Kidney glomerular epithelial cell (primary cell): ENCODE results near the gene FKBP6.
A peak's percentile ranks its signal among the peaks of the same experiment; 100 is the strongest.
"Not testable (repeated sequence)": the region's sequence is repeated elsewhere in the genome, so short reads cannot be mapped to it uniquely, and the experiment has no call there.

Source experiments
- DNase-seq: peaks from one replicate; lab custom pipeline; 2025; lab: John Stamatoyannopoulos, UW

FKBP6 gene

GRCh38 chr7:73327922-73328321 is at the start of gene FKBP6, which contains the start of gene TRIM50:
Gene FKBP6 (plus strand): TSS chr7:73328161. CDS start chr7:73328429, 268 bp downstream.
Gene TRIM50 (minus strand): TSS chr7:73328082. CDS start chr7:73324787, 3,295 bp downstream.
- DNase-seq = not testable (repeated sequence)

- not testable (repeated sequence) for DNase-seq
Measured at GRCh38 chr7:73297235-73297634, 30.7 kb upstream of the FKBP6 start.

- DNase-seq = not testable (repeated sequence)
Measured at GRCh38 chr7:73297706-73298105, 30.3 kb upstream of the FKBP6 start.

GRCh38 chr7:73299812-73300211 is 28.1 kb upstream of the FKBP6 start:
- not testable (repeated sequence) for DNase-seq

- DNase-seq = not testable (repeated sequence)
Measured at GRCh38 chr7:73301108-73301507, 26.9 kb upstream of the FKBP6 start.

GRCh38 chr7:73302846-73303245 is 25.1 kb upstream of the FKBP6 start:
- DNase-seq = not testable (repeated sequence)

GRCh38 chr7:73303546-73303945 is 24.4 kb upstream of the FKBP6 start:
- DNase-seq = no peak

GRCh38 chr7:73304071-73304470 is 23.9 kb upstream of the FKBP6 start:
- no peak for DNase-seq

- DNase-seq = not testable (repeated sequence)
Measured at GRCh38 chr7:73304612-73305387, 23.2 kb upstream of the FKBP6 start.

GRCh38 chr7:73307436-73307835 is 20.5 kb upstream of the FKBP6 start:
- DNase-seq = no peak

GRCh38 chr7:73308074-73308664 is 19.8 kb upstream of the FKBP6 start:
- no peak for DNase-seq

GRCh38 chr7:73308665-73309214 is 19.2 kb upstream of the FKBP6 start, which contains the start of gene NSUN5:
Gene NSUN5 (minus strand): TSS chr7:73308826. CDS start chr7:73308790, 36 bp downstream.
- peak; percentile 40 for DNase-seq

- not testable (repeated sequence) for DNase-seq
Measured at GRCh38 chr7:73311421-73311820, 16.5 kb upstream of the FKBP6 start.

- DNase-seq = no peak
Measured at GRCh38 chr7:73312831-73313520, 15.0 kb upstream of the FKBP6 start.

- DNase-seq = no peak
Measured at GRCh38 chr7:73313521-73313906, 14.4 kb upstream of the FKBP6 start.

GRCh38 chr7:73314271-73314670 is 13.7 kb upstream of the FKBP6 start:
- DNase-seq = no peak

GRCh38 chr7:73316521-73316920 is 11.4 kb upstream of the FKBP6 start:
- DNase-seq = no peak

GRCh38 chr7:73318656-73319204 is 9.2 kb upstream of the FKBP6 start:
- not testable (repeated sequence) for DNase-seq

GRCh38 chr7:73319541-73319940 is 8.4 kb upstream of the FKBP6 start:
- not testable (repeated sequence) for DNase-seq

GRCh38 chr7:73320009-73320408 is 8.0 kb upstream of the FKBP6 start:
- not testable (repeated sequence) for DNase-seq

GRCh38 chr7:73323434-73324080 is 4.4 kb upstream of the FKBP6 start:
- not testable (repeated sequence) for DNase-seq
